ENCODE measurements around the gene SCOC. TPM values are rescaled to one million over a fixed set of nuclear protein-coding genes. Genes with fewer than 3 reads are reported as not detected.
A peak's percentile ranks its signal among the peaks of the same experiment; 100 is the strongest.

The SCOC gene
- polyA plus RNA-seq, 1 donor = 83.0 TPM

DNA sequence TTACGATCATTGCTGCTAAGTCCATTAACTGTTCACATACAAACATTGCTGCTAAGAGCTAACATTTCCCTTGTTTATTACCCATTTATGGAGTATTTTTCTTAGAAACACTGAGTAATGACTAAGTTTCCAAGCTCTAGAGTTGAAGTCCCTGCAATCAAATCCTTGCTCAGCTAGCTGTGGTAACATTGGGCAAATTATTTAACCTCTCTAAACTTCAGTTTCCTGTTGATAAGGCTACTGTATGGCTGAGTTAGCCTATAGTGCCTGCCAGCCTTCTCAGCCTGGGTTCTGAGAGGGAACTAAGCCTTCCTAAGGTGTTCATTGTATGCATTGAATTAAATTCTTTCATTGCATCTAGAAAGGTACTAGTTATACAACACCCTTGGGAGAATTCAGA lies 15.2 kb upstream of the SCOC start:
- 40% methylated on average over 1 of the region's 1 CpG for WGBS (ENCODE audit: insufficient coverage, low lambda C conversion rate)
- Histone ChIP-seq H3K36me3 (ENCODE audit: control insufficient read depth, insufficient read depth, low read length) (no peaks in the 10 kb centered on the region), H3K4me3 (ENCODE audit: low read length) (no peak overlapping the region), H3K4me1 (ENCODE audit: control insufficient read depth, insufficient read depth, low read length) (peaks cover 5% of the 10 kb centered on the region), H3K27ac (ENCODE audit: low read length) (no peak overlapping the region), H3K9me3 (ENCODE audit: control insufficient read depth, low read depth, low read length) (no peaks in the 10 kb centered on the region), H3K27me3 (ENCODE audit: control insufficient read depth, insufficient read depth, low read length) (no peaks in the 10 kb centered on the region)
- DNase-seq = no peak

DNA sequence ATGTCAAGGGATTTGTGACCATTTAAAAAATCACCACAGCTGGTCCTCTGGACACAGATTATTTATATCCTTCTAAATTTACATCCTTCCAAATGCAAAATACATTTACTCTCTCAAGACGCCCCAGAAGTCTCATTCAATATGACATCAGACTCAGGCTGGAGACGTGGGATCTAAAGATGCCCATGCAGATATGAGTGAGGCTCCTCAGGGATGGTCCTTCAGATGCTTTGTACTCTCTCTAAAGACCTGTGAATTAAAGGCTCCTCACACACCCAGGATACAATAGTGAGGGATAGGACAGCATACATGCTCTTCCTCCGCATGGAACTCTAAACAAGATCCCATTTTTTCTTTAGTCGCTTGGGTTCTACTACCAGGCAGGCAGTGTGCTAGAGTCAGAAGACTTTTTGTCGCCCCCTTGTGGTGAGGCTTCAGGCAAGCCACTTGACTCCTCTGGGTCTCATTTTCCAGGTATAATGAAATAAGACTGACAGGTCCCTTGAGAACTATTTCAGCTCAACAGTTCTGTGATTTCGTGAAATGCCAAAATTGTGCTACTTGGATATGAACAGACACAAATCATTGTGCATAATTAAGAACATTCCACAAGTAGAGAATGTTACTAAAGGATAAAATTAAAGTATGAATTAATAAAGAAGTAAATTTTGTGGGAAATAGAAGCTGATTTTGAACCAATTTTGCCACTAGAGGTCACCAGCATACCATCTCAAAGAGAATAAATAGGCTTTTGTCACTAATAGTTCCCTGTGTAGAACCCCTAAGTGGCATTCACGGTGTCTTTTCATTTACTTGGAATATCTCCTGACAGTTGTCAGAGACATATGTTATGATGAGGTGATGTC lies 13.7 kb upstream of the SCOC start:
- no peak overlapping the region for H3K4me3 ChIP-seq (ENCODE audit: low read length)
- H3K36me3 ChIP-seq (ENCODE audit: control insufficient read depth, insufficient read depth, low read length) = no peaks in the 10 kb centered on the region
- 20% methylated on average over 1 of the region's 7 CpGs for WGBS (ENCODE audit: insufficient coverage, low lambda C conversion rate)
- H3K27me3 ChIP-seq (ENCODE audit: control insufficient read depth, insufficient read depth, low read length) = no peaks in the 10 kb centered on the region
- peak; percentile 64 to 66 for DNase-seq
- H3K9me3 ChIP-seq (ENCODE audit: control insufficient read depth, low read depth, low read length) = no peaks in the 10 kb centered on the region
- peaks cover 11% of the 10 kb centered on the region for H3K4me1 ChIP-seq (ENCODE audit: control insufficient read depth, insufficient read depth, low read length)
- H3K27ac ChIP-seq (ENCODE audit: low read length) = no peak overlapping the region

DNA sequence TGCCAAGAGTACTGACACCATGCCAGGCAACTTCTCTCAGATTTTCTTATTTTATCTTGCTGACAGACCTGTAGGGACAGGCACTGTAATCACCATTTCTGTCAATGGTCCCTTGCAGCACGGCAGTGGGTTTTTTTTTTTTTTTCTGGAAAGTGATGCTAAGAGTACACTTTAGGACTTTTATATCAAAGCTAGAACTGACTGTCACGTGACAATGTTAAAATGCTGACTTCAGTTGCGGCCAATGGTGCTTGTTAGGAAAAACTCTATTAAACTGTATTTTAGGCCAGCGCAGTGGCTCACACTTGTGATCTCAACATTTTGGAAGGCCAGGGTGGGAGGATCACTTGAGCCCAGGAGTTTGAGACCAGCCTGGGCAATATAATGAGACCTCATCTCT lies 12.3 kb upstream of the SCOC start:
- no peak for DNase-seq
- Histone ChIP-seq H3K4me1 (ENCODE audit: control insufficient read depth, insufficient read depth, low read length) (peaks cover 11% of the 10 kb centered on the region), H3K27me3 (ENCODE audit: control insufficient read depth, insufficient read depth, low read length) (no peaks in the 10 kb centered on the region), H3K36me3 (ENCODE audit: control insufficient read depth, insufficient read depth, low read length) (no peaks in the 10 kb centered on the region), H3K27ac (ENCODE audit: low read length) (no peak overlapping the region), H3K4me3 (ENCODE audit: low read length) (no peak overlapping the region), H3K9me3 (ENCODE audit: control insufficient read depth, low read depth, low read length) (no peaks in the 10 kb centered on the region)
- no CpG with 5 or more reads among the region's 4 CpGs for WGBS (ENCODE audit: insufficient coverage, low lambda C conversion rate)

DNA sequence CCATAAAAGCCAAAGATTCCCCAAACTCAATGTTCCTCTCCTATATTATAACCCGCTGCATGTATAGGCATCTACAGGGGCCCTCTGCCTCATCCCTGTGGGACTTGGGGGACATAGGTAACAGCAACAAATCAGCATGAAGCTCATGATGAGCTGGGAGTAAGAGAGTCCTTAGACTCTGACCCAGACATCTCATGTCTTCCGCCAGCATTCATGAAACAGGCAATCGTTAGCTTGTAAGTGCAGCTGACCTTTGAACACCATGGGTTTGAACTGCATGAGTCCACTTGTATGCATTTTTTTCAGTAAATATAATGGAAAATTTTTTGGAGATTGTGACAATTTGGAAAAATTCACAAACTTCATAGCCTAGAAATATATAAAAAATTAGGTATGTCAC lies 10.4 kb upstream of the SCOC start:
- WGBS (ENCODE audit: insufficient coverage, low lambda C conversion rate) = no CpG with 5 or more reads among the region's 3 CpGs
- peak; percentile 91 to 92 for DNase-seq
- no peaks in the 10 kb centered on the region for H3K36me3 ChIP-seq (ENCODE audit: control insufficient read depth, insufficient read depth, low read length)
- H3K9me3 ChIP-seq (ENCODE audit: control insufficient read depth, low read depth, low read length) = no peaks in the 10 kb centered on the region
- H3K27me3 ChIP-seq (ENCODE audit: control insufficient read depth, insufficient read depth, low read length) = no peaks in the 10 kb centered on the region
- peaks cover 11% of the 10 kb centered on the region for H3K4me1 ChIP-seq (ENCODE audit: control insufficient read depth, insufficient read depth, low read length)
- no peak overlapping the region for H3K4me3 ChIP-seq (ENCODE audit: low read length)
- peak overlapping the region; percentile 77 for H3K27ac ChIP-seq (ENCODE audit: low read length)

DNA sequence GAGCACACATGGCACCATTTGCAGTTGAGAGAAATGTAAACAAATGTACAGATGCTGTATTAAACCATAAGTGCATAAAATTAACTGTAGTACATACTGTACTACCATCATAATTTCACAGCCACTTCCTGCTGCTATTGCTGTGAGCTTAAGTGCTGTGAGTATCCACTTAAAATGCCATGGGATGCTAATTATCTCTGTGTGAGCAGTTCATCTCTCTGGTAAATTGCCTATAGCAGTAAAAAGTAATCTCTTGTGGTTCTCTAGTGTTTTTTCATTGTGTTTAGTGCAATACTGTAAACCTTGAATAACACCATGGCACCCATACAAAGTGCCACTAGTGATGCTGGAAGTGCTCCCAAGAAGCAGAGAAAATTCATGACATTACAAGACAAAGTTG lies 9.9 kb upstream of the SCOC start:
- Histone ChIP-seq H3K36me3 (ENCODE audit: control insufficient read depth, insufficient read depth, low read length) (no peaks in the 10 kb centered on the region), H3K4me1 (ENCODE audit: control insufficient read depth, insufficient read depth, low read length) (peaks cover 11% of the 10 kb centered on the region), H3K9me3 (ENCODE audit: control insufficient read depth, low read depth, low read length) (no peaks in the 10 kb centered on the region), H3K27me3 (ENCODE audit: control insufficient read depth, insufficient read depth, low read length) (no peaks in the 10 kb centered on the region), H3K27ac (ENCODE audit: low read length) (peak overlapping the region; percentile 77), H3K4me3 (ENCODE audit: low read length) (no peak overlapping the region)
- peak in 1 of 2 donors; percentile 51 for DNase-seq

DNA sequence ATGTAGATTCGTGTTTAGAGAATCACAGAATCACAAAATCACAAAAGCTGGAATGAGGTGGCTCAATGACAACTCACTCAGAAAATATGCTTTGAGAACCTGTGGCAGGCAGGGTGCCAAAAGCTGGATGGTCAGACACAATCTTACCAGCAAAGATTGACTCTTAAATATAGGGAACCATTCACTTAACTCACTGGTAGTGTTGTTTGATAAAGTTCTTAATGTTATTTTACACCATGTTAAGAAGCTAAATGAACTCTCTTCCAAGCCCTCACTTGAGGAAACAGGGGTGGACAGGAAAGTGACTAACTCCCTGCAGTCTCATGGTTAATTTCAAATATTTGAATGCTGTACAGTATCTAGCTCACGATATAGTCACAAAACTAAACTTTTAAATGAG lies 5.7 kb upstream of the SCOC start:
- no peak overlapping the region for H3K4me3 ChIP-seq (ENCODE audit: low read length)
- H3K4me1 ChIP-seq (ENCODE audit: control insufficient read depth, insufficient read depth, low read length) = peaks cover 13% of the 10 kb centered on the region
- no peaks in the 10 kb centered on the region for H3K27me3 ChIP-seq (ENCODE audit: control insufficient read depth, insufficient read depth, low read length)
- WGBS (ENCODE audit: insufficient coverage, low lambda C conversion rate) = 100% methylated on average over 1 of the region's 2 CpGs
- no peak for DNase-seq
- no peaks in the 10 kb centered on the region for H3K9me3 ChIP-seq (ENCODE audit: control insufficient read depth, low read depth, low read length)
- H3K27ac ChIP-seq (ENCODE audit: low read length) = no peak overlapping the region
- no peaks in the 10 kb centered on the region for H3K36me3 ChIP-seq (ENCODE audit: control insufficient read depth, insufficient read depth, low read length)

DNA sequence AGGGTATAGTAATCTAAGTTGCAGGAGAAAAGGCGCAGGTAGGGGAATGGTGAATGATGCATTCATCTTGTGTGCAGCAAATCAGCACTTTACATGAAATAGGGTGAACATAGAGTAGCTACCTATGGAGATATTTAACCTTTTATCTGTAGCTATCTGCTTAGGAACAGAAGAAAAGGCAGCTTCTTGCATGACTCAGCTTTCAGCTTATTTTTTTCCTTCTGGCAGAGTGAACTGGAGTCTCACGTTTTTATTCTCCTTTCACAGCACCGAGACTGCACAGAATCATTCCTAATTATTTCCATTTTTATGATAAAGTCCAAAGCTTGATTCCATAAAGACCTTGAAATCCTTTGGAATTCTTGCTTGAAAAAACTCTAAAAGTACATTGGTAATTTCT lies 4.8 kb upstream of the SCOC start:
- Histone ChIP-seq H3K36me3 (ENCODE audit: control insufficient read depth, insufficient read depth, low read length) (no peaks in the 10 kb centered on the region), H3K9me3 (ENCODE audit: control insufficient read depth, low read depth, low read length) (no peaks in the 10 kb centered on the region), H3K27ac (ENCODE audit: low read length) (no peak overlapping the region), H3K4me3 (ENCODE audit: low read length) (no peak overlapping the region), H3K4me1 (ENCODE audit: control insufficient read depth, insufficient read depth, low read length) (peaks cover 6% of the 10 kb centered on the region), H3K27me3 (ENCODE audit: control insufficient read depth, insufficient read depth, low read length) (no peaks in the 10 kb centered on the region)
- 87% methylated on average over 3 of the region's 3 CpGs for WGBS (ENCODE audit: insufficient coverage, low lambda C conversion rate)
- no peak for DNase-seq

DNA sequence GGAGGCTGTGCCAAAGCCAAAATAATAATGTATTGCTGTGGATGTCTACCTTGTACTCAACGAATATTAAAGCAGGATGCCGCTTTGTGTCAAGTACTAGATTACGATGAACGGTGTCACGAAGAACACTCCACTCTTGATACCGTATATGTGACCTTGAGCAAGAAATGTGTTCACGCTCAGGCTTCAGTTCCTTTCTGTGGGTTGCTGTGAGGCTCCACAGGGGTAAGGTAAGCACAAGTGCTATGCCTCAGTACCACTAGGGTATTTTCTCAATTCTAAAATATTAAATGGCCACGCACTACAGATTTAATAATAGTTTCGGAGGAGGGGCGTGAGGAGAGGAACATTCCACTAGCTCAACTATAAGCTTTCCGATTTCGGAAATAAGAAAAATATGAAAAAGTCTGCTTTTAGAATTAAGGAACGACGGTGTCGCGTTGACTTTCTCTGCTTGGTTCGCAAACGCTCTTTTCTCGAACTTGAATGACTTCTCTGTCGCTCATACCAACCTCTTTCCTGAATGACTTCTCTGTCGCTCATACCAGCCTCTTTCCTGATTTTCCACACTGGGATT lies 607 bp upstream of the SCOC start:
- H3K9me3 ChIP-seq (ENCODE audit: control insufficient read depth, low read depth, low read length) = no peaks in the 10 kb centered on the region
- WGBS (ENCODE audit: insufficient coverage, low lambda C conversion rate) = 0% methylated on average over 2 of the region's 21 CpGs
- no peaks in the 10 kb centered on the region for H3K27me3 ChIP-seq (ENCODE audit: control insufficient read depth, insufficient read depth, low read length)
- H3K4me3 ChIP-seq (ENCODE audit: low read length) = peak overlapping the region; percentile 76
- peak in 1 of 2 donors; percentile 55 for DNase-seq
- peak overlapping the region; percentile 72 for H3K27ac ChIP-seq (ENCODE audit: low read length)
- no peaks in the 10 kb centered on the region for H3K36me3 ChIP-seq (ENCODE audit: control insufficient read depth, insufficient read depth, low read length)
- H3K4me1 ChIP-seq (ENCODE audit: control insufficient read depth, insufficient read depth, low read length) = peaks cover 11% of the 10 kb centered on the region

DNA sequence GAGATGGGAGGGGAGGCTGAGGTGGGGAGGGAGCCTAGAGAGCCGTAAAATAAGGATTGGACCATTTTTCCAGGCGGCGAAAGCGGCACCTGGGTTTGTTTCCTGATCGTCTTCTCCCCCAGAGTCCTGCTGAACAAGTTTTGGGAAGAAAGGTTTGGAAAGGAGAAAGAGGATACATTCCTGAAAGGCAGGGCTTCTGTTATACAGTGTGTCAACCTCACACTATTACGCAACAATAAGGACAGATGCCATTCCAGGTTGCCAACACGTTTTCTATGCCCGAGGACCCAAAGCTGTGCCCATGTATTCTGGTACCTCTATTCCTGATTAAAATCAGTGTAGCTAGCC lies 658 bp downstream of the SCOC start:
- Histone ChIP-seq H3K36me3 (ENCODE audit: control insufficient read depth, insufficient read depth, low read length) (no peaks in the 10 kb centered on the region), H3K4me3 (ENCODE audit: low read length) (peak overlapping the region; percentile 76), H3K9me3 (ENCODE audit: control insufficient read depth, low read depth, low read length) (no peaks in the 10 kb centered on the region), H3K4me1 (ENCODE audit: control insufficient read depth, insufficient read depth, low read length) (peaks cover 11% of the 10 kb centered on the region), H3K27me3 (ENCODE audit: control insufficient read depth, insufficient read depth, low read length) (no peaks in the 10 kb centered on the region), H3K27ac (ENCODE audit: low read length) (peak overlapping the region; percentile 88)
- DNase-seq = no peak
- 10% methylated on average over 4 of the region's 8 CpGs for WGBS (ENCODE audit: insufficient coverage, low lambda C conversion rate)

DNA sequence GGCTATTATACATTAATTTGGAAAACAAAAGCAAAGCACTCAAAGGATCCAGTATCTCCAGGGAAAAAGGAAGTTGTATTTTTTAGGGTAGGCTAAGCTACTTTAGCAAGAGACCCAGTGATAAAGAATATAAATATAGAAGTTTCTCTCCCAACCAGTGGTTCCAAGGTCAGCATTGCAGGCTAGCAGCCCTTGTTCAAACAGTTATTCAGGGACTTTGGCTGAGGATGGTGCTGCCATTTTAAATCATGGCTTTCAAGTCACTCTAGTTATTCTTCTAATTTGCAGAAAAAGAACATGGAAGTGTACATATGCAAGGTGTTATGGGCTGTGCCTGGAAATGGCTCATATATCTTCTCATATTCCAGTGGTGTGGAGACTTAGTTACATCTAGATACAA lies 9.3 kb downstream of the SCOC start:
- Histone ChIP-seq H3K4me1 (ENCODE audit: control insufficient read depth, insufficient read depth, low read length) (no peaks in the 10 kb centered on the region), H3K9me3 (ENCODE audit: control insufficient read depth, low read depth, low read length) (no peaks in the 10 kb centered on the region), H3K27me3 (ENCODE audit: control insufficient read depth, insufficient read depth, low read length) (no peaks in the 10 kb centered on the region), H3K36me3 (ENCODE audit: control insufficient read depth, insufficient read depth, low read length) (peaks cover 2% of the 10 kb centered on the region), H3K4me3 (ENCODE audit: low read length) (no peak overlapping the region), H3K27ac (ENCODE audit: low read length) (no peak overlapping the region)
- DNase-seq = no peak

DNA sequence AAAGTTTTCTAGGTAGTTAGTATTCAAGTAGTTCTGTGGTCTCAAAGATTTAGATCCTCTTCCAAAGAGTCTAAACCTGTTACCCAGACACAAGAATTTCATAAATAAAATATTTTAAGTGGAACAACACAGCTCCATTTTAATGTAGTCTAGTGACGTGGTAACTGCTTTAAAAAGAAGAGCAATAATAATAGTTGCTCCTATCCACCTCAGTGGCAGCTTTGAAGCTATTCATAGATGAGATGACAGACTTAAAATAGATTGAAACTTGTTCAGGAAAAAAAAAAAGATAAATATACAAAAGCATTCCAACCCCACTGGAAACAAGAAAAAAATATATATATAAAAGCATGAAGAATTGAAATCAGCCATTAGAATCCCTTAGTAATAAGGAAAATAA lies 14.6 kb downstream of the SCOC start:
- Histone ChIP-seq H3K9me3 (ENCODE audit: control insufficient read depth, low read depth, low read length) (no peaks in the 10 kb centered on the region), H3K4me1 (ENCODE audit: control insufficient read depth, insufficient read depth, low read length) (no peaks in the 10 kb centered on the region)
- DNase-seq = no peak

More for the DNA sequence above, 14.6 kb downstream of the SCOC start:
- WGBS (ENCODE audit: insufficient coverage, low lambda C conversion rate) = 86% methylated on average over 1 of the region's 1 CpG
- H3K4me3 ChIP-seq (ENCODE audit: low read length) = no peak overlapping the region
- no peak overlapping the region for H3K27ac ChIP-seq (ENCODE audit: low read length)
- H3K27me3 ChIP-seq (ENCODE audit: control insufficient read depth, insufficient read depth, low read length) = no peaks in the 10 kb centered on the region
- no peaks in the 10 kb centered on the region for H3K36me3 ChIP-seq (ENCODE audit: control insufficient read depth, insufficient read depth, low read length)

All from large intestine (tissue), 3 donors.